ENCODE data around the gene MTSS2. TPM values are rescaled to one million over a fixed set of nuclear protein-coding genes. Genes with fewer than 3 reads are reported as not detected.

MTSS2 gene
- total and polyA plus RNA-seq, 2 of the 4 experiments (the other 2 are of a cell fraction): 9.1 to 86.2 TPM

GRCh38 chr16:70662991-70663523 is 22.8 kb downstream of the MTSS2 start:
- H3K14ac ChIP-seq (replicated peaks; ENCODE audit: low read depth, low read length): no peak overlapping the region
- H3K4me3 ChIP-seq (ENCODE audit: insufficient read depth, low read depth, low read length): no peak overlapping the region
- H3K56ac ChIP-seq (ENCODE audit: extremely low read depth, insufficient read depth, low read length): no peak overlapping the region
- no peak overlapping the region for H3K27ac ChIP-seq (ENCODE audit: insufficient read depth, low read length)
- intact Hi-C loops (cut with micrococcal nuclease) (no loop called here), in situ Hi-C loops (cut with MboI; ENCODE audit: low sequenced_read_pairs) (no loop called here), dilution Hi-C loops (cut with HindIII; ENCODE audit: low sequenced_read_pairs, unreplicated experiment) (no loop called here)
- ATAC-seq (ENCODE audit: low read depth): no peak
- no peak overlapping the region for H4K5ac ChIP-seq (ENCODE audit: low read depth, low read length)
- no peak overlapping the region for H4K91ac ChIP-seq (ENCODE audit: insufficient read depth, low read depth, low read length)
- H3K79me1 ChIP-seq (ENCODE audit: low read depth in 1 of 2, low read length in 2 of 2): peaks cover 4 to 45% of the 10 kb centered on the region in 2 experiments
- no peak overlapping the region for H4K8ac ChIP-seq (ENCODE audit: low read depth in 2 of 2, low read length in 2 of 2)
- no peak overlapping the region for H3K18ac ChIP-seq (ENCODE audit: low read depth, low read length)
- H2BK15ac ChIP-seq (ENCODE audit: low read depth, low read length): no peak overlapping the region
- no peak for DNase-seq
- no peak overlapping the region for H2AK9ac ChIP-seq (replicated peaks; ENCODE audit: low read depth, low read length, poor library complexity)
- H3K4ac ChIP-seq (ENCODE audit: low read depth, low read length): no peak overlapping the region
- no TSS peak for BruUV-seq (replicated peaks)
- no peak for TF ChIP-seq RFX5 (IDR thresholded peaks at IDR 0.05; ENCODE audit: low read depth, low read length)
- no peak for TF ChIP-seq CEBPB (IDR thresholded peaks at IDR 0.05; ENCODE audit: low read depth, low read length)
- no peak for TF ChIP-seq USF2 (IDR thresholded peaks at IDR 0.05; ENCODE audit: low read depth, low read length)
- TF ChIP-seq RAD21 (IDR thresholded peaks at IDR 0.05; ENCODE audit: low read length): no peak
- TF ChIP-seq POLR2A (IDR thresholded peaks at IDR 0.05; ENCODE audit: low read depth, low read length): no peak
- H3K9me3 ChIP-seq (ENCODE audit: control insufficient read depth, insufficient read depth, low read length): no peaks in the 10 kb centered on the region
- peaks cover 64% of the 10 kb centered on the region for H4K20me1 ChIP-seq (ENCODE audit: insufficient read depth, low read length)
- H2BK120ac ChIP-seq (ENCODE audit: low read depth, low read length): no peak overlapping the region
- no peak overlapping the region for H3K4me2 ChIP-seq (ENCODE audit: low read depth, low read length)
- H2AFZ ChIP-seq (replicated peaks; ENCODE audit: low read length, poor library complexity): no peak overlapping the region
- H3K9ac ChIP-seq (ENCODE audit: low read depth, low read length): no peak overlapping the region
- no peak overlapping the region for H2BK20ac ChIP-seq (ENCODE audit: low read depth, low read length)
- H3K4me1 ChIP-seq (ENCODE audit: control insufficient read depth, insufficient read depth, low read length): peaks cover 3% of the 10 kb centered on the region; the same call in 1 of the 2 replicates
- H2AK5ac ChIP-seq (ENCODE audit: low read depth, low read length): no peak overlapping the region
- 63% methylated on average over 2 of the region's 13 CpGs; no CpG with 5 or more reads in 1 of the 2 experiments for WGBS, 2 experiments (ENCODE audit: extremely low coverage in 2 of 2, insufficient read length in 1 of 2)
- no peak overlapping the region for H2BK5ac ChIP-seq (ENCODE audit: low read depth, low read length, poor library complexity, severe bottlenecking)
- H3K9me1 ChIP-seq (ENCODE audit: insufficient read depth, low read length): no peaks in the 10 kb centered on the region
- CTCF ChIA-PET: no interaction called here
- H3K27me3 ChIP-seq (ENCODE audit: control insufficient read depth, insufficient read depth, low read length): no peaks in the 10 kb centered on the region
- peaks cover 53% of the 10 kb centered on the region for H3K36me3 ChIP-seq (ENCODE audit: control insufficient read depth, insufficient read depth, low read length)
- POLR2A ChIA-PET (ENCODE audit: unreplicated experiment): no interaction called here
- H3K23ac ChIP-seq (ENCODE audit: low read depth, low read length): no peak overlapping the region

Measured in IMR-90 (cell line).